OCI-LY3 (cell line): Measurements from ENCODE around the gene MAP3K2.

Source experiments
- H2AFZ ChIP-seq: fragments of 200-600, 300-600 bp; shearing (Covaris generic); 2 replicates; pipeline ENCODE4 v1.6.0; 2014; ENCODE audit warnings: antibody characterized with exemption, low read depth, low read length
- H3K27ac ChIP-seq: fragments of 200-600, 300-600 bp; sonication (generic); 2 replicates; pipeline ENCODE4 v1.5.1; 2014; ENCODE audit warnings: mild to moderate bottlenecking, low read length, moderate library complexity, mixed read lengths
- H3K27me3 ChIP-seq: fragments of 200-600, 300-600 bp; sonication (generic); 2 replicates; pipeline ENCODE4 v1.6.1; 2014; ENCODE audit warnings: low read depth, low read length, mixed read lengths
- H3K36me3 ChIP-seq: fragments of 200-600, 300-600 bp; sonication (generic); replicated peaks from 2 replicates; pipeline ENCODE3; 2014; ENCODE audit warnings: low read depth, low read length, mixed read lengths
- H3K4me1 ChIP-seq: fragments of 300-600, 200-600 bp; sonication (generic); 2 replicates; pipeline ENCODE4 v1.6.1; 2014; ENCODE audit warnings: low read length, mixed read lengths
- H3K4me2 ChIP-seq: fragments of 200-600, 300-600 bp; sonication (generic); 2 replicates; pipeline ENCODE4 v1.6.1; 2014; ENCODE audit warnings: low read length, mixed read lengths
- H3K4me3 ChIP-seq: fragments of 300-600, 200-600 bp; sonication (generic); 2 replicates; pipeline ENCODE4 v1.5.1; 2014; ENCODE audit warnings: antibody characterized with exemption, mild to moderate bottlenecking, low read length, moderate library complexity
- H3K79me2 ChIP-seq: fragments of 300-600, 200-600 bp; shearing (Covaris generic); 2 replicates; pipeline ENCODE4 v1.6.1; 2014; ENCODE audit warnings: mild to moderate bottlenecking, low read length, mixed read lengths
- H3K9ac ChIP-seq: fragments of 300-600, 200-600 bp; shearing (Covaris generic); 2 replicates; pipeline ENCODE4 v1.6.0; 2014; ENCODE audit warnings: mild to moderate bottlenecking, low read length, moderate library complexity
- H3K9me3 ChIP-seq: fragments of 200-600, 300-600 bp; shearing (Covaris generic); 2 replicates; pipeline ENCODE4 v1.6.1; 2014; ENCODE audit warnings: low read length, mixed read lengths; ENCODE audit not compliant: insufficient read depth
- H4K20me1 ChIP-seq: fragments of 200-600, 300-600 bp; sonication (generic); 2 replicates; pipeline ENCODE4 v1.6.1; 2016; ENCODE audit warnings: low read length, mixed read lengths; ENCODE audit not compliant: insufficient read depth
- EZH2phosphoT487 ChIP-seq: fragments of 200-600 bp; shearing (Covaris generic); IDR thresholded peaks from 2 replicates; pipeline ENCODE4 v1.6.1; 2018; ENCODE audit warnings: antibody characterized with exemption, mixed run types, low read depth
- TF ChIP-seq, protein P1 (sequence below): fragments of 200-600, 300-600 bp; sonication (generic); IDR thresholded peaks from 2 replicates; pipeline ENCODE4 v1.5.1; 2014; ENCODE audit warnings: antibody characterized with exemption, low read length, low read depth

The MAP3K2 gene

DNA sequence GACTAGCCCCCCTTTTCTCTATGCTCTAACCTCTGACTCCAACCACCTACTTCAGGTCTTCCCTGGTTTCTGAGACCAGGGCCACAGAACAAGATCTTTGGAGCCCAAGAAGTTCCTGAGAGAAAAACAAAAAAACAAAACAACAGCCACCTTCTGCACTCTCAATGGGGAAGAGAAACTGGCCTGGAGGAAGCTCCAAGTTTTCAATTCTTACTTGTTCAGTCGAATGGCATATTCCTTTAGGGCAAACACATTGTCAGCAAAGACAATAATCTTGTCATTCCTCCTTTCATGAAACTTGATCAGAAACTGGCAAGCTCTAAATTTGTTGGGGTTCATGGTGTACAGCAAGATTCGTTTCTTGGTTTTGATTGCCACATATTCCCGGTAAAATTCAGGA is 108.8 kb downstream of the MAP3K2 start:
- peaks cover 18% of the 10 kb centered on the region for H3K79me2 ChIP-seq
- H4K20me1 ChIP-seq: peaks cover 13% of the 10 kb centered on the region
- H3K27me3 ChIP-seq: no peaks in the 10 kb centered on the region
- no peak for TF ChIP-seq EZH2phosphoT487
- TF ChIP-seq, protein P1, sequence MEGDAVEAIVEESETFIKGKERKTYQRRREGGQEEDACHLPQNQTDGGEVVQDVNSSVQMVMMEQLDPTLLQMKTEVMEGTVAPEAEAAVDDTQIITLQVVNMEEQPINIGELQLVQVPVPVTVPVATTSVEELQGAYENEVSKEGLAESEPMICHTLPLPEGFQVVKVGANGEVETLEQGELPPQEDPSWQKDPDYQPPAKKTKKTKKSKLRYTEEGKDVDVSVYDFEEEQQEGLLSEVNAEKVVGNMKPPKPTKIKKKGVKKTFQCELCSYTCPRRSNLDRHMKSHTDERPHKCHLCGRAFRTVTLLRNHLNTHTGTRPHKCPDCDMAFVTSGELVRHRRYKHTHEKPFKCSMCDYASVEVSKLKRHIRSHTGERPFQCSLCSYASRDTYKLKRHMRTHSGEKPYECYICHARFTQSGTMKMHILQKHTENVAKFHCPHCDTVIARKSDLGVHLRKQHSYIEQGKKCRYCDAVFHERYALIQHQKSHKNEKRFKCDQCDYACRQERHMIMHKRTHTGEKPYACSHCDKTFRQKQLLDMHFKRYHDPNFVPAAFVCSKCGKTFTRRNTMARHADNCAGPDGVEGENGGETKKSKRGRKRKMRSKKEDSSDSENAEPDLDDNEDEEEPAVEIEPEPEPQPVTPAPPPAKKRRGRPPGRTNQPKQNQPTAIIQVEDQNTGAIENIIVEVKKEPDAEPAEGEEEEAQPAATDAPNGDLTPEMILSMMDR: no peak
- H2AFZ ChIP-seq: no peak overlapping the region
- H3K4me1 ChIP-seq: peaks cover 24% of the 10 kb centered on the region
- peaks cover 77% of the 10 kb centered on the region for H3K36me3 ChIP-seq
- H3K4me3 ChIP-seq: no peak overlapping the region
- no peaks in the 10 kb centered on the region; the same call in 1 of the 2 replicates for H3K9me3 ChIP-seq
- H3K9ac ChIP-seq: no peak overlapping the region
- no peak overlapping the region for H3K27ac ChIP-seq
- H3K4me2 ChIP-seq: no peak overlapping the region

DNA sequence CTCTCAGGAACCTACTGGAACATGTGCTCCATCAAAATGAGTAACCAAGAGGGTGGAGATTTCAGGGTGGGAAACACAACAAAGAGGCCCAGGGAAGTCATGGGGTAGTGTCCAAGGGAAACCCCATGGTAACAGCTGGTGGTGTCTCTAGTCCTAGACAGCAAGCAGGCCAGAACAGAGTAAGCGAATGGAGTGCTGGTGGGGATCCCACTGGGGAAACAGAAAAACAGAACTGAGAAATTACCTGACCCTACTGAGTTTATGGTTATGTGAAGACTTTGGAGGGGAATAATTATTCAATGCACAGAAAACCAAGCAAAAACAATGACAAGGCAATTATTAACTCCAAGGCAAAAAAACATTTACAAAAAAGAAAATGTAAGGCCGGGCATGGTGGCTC is 110.7 kb downstream of the MAP3K2 start:
- TF ChIP-seq EZH2phosphoT487: no peak
- peaks cover 3% of the 10 kb centered on the region; the same call in 1 of the 2 replicates for H3K79me2 ChIP-seq
- peaks cover 69% of the 10 kb centered on the region for H3K36me3 ChIP-seq
- 0 out of 2 replicates have a peak overlapping the region, but pooled peaks have one; percentile 6 for H3K4me2 ChIP-seq
- no peak overlapping the region for H3K4me3 ChIP-seq
- peaks cover 24% of the 10 kb centered on the region for H3K4me1 ChIP-seq
- no peak overlapping the region for H3K27ac ChIP-seq
- no peaks in the 10 kb centered on the region for H3K9me3 ChIP-seq
- H4K20me1 ChIP-seq: peaks cover 13% of the 10 kb centered on the region
- H3K9ac ChIP-seq: no peak overlapping the region
- no peaks in the 10 kb centered on the region for H3K27me3 ChIP-seq
- H2AFZ ChIP-seq: no peak overlapping the region

DNA sequence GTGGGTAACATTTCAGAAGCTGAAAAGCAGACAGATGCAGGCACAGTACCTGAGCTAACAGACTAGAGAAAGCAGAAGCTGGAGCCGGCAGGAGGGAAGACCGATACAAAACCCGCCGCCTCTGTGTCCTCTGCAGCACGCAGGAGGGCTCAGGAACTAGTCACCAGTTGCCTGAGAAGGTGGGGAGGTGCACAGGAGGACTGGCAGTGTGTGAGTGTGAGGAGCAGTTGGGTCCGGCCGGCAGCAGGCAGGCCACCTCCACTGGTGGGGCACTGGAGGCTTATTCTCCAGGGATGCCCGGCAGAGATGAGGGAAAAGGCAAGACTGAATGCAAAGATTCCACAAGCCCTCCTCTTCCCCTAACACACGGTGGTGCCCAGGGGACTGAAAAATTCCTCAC is 112.0 kb downstream of the MAP3K2 start:
- H3K36me3 ChIP-seq: peaks cover 68% of the 10 kb centered on the region
- no peak overlapping the region for H3K4me2 ChIP-seq
- no peaks in the 10 kb centered on the region for H3K27me3 ChIP-seq
- H3K4me1 ChIP-seq: peaks cover 24% of the 10 kb centered on the region
- no peaks in the 10 kb centered on the region; the same call in 1 of the 2 replicates for H3K79me2 ChIP-seq
- TF ChIP-seq, protein P1: no peak
- no peak for TF ChIP-seq EZH2phosphoT487
- H3K9ac ChIP-seq: no peak overlapping the region
- peaks cover 13% of the 10 kb centered on the region for H4K20me1 ChIP-seq
- H3K9me3 ChIP-seq: no peaks in the 10 kb centered on the region
- no peak overlapping the region for H3K27ac ChIP-seq
- H3K4me3 ChIP-seq: no peak overlapping the region
- H2AFZ ChIP-seq: no peak overlapping the region

DNA sequence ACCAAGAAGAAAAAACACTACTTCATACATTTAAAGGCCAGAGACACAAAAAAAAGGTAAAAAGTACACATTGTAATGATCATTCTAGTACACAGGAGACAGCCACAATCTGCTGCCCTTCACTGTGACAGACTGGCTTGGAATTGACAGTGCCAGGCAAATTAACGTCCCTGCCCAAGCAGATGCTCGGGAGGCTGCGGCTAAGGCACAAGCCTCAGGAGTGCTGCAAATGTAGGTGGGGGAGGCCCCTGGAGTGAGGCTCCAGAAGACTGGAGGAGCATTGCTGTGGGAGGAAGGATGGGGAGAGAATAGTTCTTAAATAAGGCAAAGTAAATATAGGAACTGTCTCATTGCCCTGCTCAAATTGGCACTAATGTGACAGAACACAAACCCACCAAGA is 112.4 kb downstream of the MAP3K2 start:
- H3K9me3 ChIP-seq: no peaks in the 10 kb centered on the region
- no peak overlapping the region for H3K4me3 ChIP-seq
- H3K79me2 ChIP-seq: no peaks in the 10 kb centered on the region; the same call in 1 of the 2 replicates
- no peak overlapping the region for H3K9ac ChIP-seq
- H3K27me3 ChIP-seq: no peaks in the 10 kb centered on the region
- H3K4me2 ChIP-seq: no peak overlapping the region
- H4K20me1 ChIP-seq: peaks cover 13% of the 10 kb centered on the region
- no peak overlapping the region for H2AFZ ChIP-seq
- no peak overlapping the region for H3K27ac ChIP-seq
- TF ChIP-seq, protein P1: no peak
- TF ChIP-seq EZH2phosphoT487: no peak
- peaks cover 24% of the 10 kb centered on the region for H3K4me1 ChIP-seq
- peaks cover 72% of the 10 kb centered on the region for H3K36me3 ChIP-seq
